Liver (tissue), 9 donors: ENCODE data around the gene CMTM6. TPM values are rescaled to one million over a fixed set of nuclear protein-coding genes. Genes with fewer than 3 reads are reported as not detected.

Source experiments
- DNase-seq: peaks from one replicate; pipeline ENCODE4 v3.0.0-alpha.2; 2017; ENCODE audit warnings: low spot score
- H3K27ac ChIP-seq, 2 donors: one replicate each; pipeline ENCODE4 v1.7.0; 2013; ENCODE audit warnings: inconsistent platforms in 2 of 2, low read length in 2 of 2, control low read depth in 1 of 2, low read depth in 1 of 2, mild to moderate bottlenecking in 1 of 2
- H3K27me3 ChIP-seq, 4 donors: one replicate each; pipeline versions ENCODE4 v1.6.1 to v1.7.0; 2013; ENCODE audit warnings: low read length in 3 of 4, inconsistent platforms in 1 of 4, mild to moderate bottlenecking in 1 of 4, moderate library complexity in 1 of 4; ENCODE audit not compliant: control insufficient read depth in 4 of 4, insufficient read depth in 4 of 4
- H3K36me3 ChIP-seq, 4 donors: one replicate each; pipeline versions ENCODE4 v1.6.1 to v1.7.0; 2013; ENCODE audit warnings: low read length in 3 of 4, mild to moderate bottlenecking in 3 of 4, low read depth in 1 of 4, moderate library complexity in 1 of 4; ENCODE audit not compliant: control insufficient read depth in 4 of 4, insufficient read depth in 3 of 4
- H3K4me1 ChIP-seq, 4 donors: one replicate each; pipeline versions ENCODE4 v1.6.1 to v1.7.0; 2013; ENCODE audit warnings: low read length in 3 of 4, mild to moderate bottlenecking in 3 of 4, moderate library complexity in 1 of 4; ENCODE audit not compliant: control insufficient read depth in 4 of 4, insufficient read depth in 4 of 4
- H3K4me3 ChIP-seq, 3 donors: one replicate each; pipeline versions ENCODE4 v1.6.1 to v1.7.0; 2013; ENCODE audit warnings: low read length in 3 of 3, control low read depth in 1 of 3, low read depth in 1 of 3, mild to moderate bottlenecking in 1 of 3
- H3K9ac ChIP-seq, 2 donors: one replicate each; pipeline ENCODE4 v1.7.0; 2013; ENCODE audit warnings: low read length in 2 of 2, mild to moderate bottlenecking in 2 of 2, moderate library complexity in 2 of 2, control low read depth in 1 of 2, low read depth in 1 of 2
- H3K9me3 ChIP-seq, 4 donors: one replicate each; pipeline versions ENCODE4 v1.6.1 to v1.7.0; 2013; ENCODE audit warnings: low read length in 3 of 4; ENCODE audit not compliant: control insufficient read depth in 4 of 4
- ATF3 ChIP-seq: IDR thresholded peaks from 2 replicates; pipeline ENCODE4 v1.6.1; 2016; ENCODE audit warnings: antibody characterized with exemption
- CTCF ChIP-seq: fragments of 150-350 bp; IDR thresholded peaks from 2 replicates; pipeline ENCODE4 v1.5.1; 2017; ENCODE audit warnings: improper control_type of control experiment, low read depth, low read length; ENCODE audit not compliant: missing input control
- EGR1 ChIP-seq, 2 donors: IDR thresholded peaks; 2 replicates each; pipeline ENCODE4 v1.6.1; 2016 to 2018; ENCODE audit warnings: antibody characterized with exemption in 2 of 2, low read depth in 2 of 2
- FOXA1 ChIP-seq: IDR thresholded peaks from 2 replicates; pipeline ENCODE4 v1.6.1; 2016; ENCODE audit warnings: antibody characterized with exemption
- FOXA2 ChIP-seq: IDR thresholded peaks from 2 replicates; pipeline ENCODE4 v1.6.1; 2016; ENCODE audit warnings: antibody characterized with exemption
- HNF4A ChIP-seq, 2 donors: conservative IDR thresholded peaks; 2 replicates each; pipeline ENCODE4 v1.6.1; 2016; ENCODE audit warnings: antibody characterized with exemption in 2 of 2, mild to moderate bottlenecking in 2 of 2
- HNF4G ChIP-seq: IDR thresholded peaks from 2 replicates; pipeline ENCODE4 v1.6.1; 2016; ENCODE audit warnings: antibody characterized with exemption
- JUND ChIP-seq, 2 donors: IDR thresholded peaks; 2 replicates each; pipeline ENCODE4 v1.6.1; 2016; ENCODE audit warnings: antibody characterized with exemption in 2 of 2
- MAX ChIP-seq: IDR thresholded peaks from 2 replicates; pipeline ENCODE4 v1.6.1; 2016; ENCODE audit warnings: antibody characterized with exemption
- NR2F2 ChIP-seq: IDR thresholded peaks from 2 replicates; pipeline ENCODE4 v1.6.1; 2016; ENCODE audit warnings: antibody characterized with exemption
- RAD21 ChIP-seq, 2 donors: IDR thresholded peaks; 2 replicates each; pipeline ENCODE4 v1.6.1; 2016; ENCODE audit warnings: antibody characterized with exemption in 2 of 2, mild to moderate bottlenecking in 2 of 2
- REST ChIP-seq: IDR thresholded peaks from 2 replicates; pipeline ENCODE4 v1.6.1; 2016; ENCODE audit warnings: antibody characterized with exemption, mild to moderate bottlenecking
- RXRA ChIP-seq, 2 donors: IDR thresholded peaks; 2 replicates each; pipeline ENCODE4 v1.6.1; 2017 to 2018; ENCODE audit warnings: antibody characterized with exemption in 2 of 2, mild to moderate bottlenecking in 1 of 2
- SP1 ChIP-seq: IDR thresholded peaks from 2 replicates; pipeline ENCODE4 v1.6.1; 2018; ENCODE audit warnings: antibody characterized with exemption, mild to moderate bottlenecking
- TAF1 ChIP-seq: conservative IDR thresholded peaks from 2 replicates; pipeline ENCODE4 v1.6.1; 2016; ENCODE audit warnings: antibody characterized with exemption, mild to moderate bottlenecking
- YY1 ChIP-seq: IDR thresholded peaks from 2 replicates; pipeline ENCODE4 v1.6.1; 2016; ENCODE audit warnings: antibody characterized with exemption, mild to moderate bottlenecking
- ZBTB33 ChIP-seq: IDR thresholded peaks from 2 replicates; pipeline ENCODE4 v1.6.1; 2016; ENCODE audit warnings: antibody characterized with exemption
- WGBS: extraction: QIAGEN DNeasy Blood & Tissue Kit; methylation state at CpG from one replicate; pipeline ENCODE4 v1.1.7; 2013; 5-methylcytosine and 5-hydroxymethylcytosine counted together
- polyA plus RNA-seq, 2 donors: library from polyadenylated mRNA; stranded (reverse) in 1 of 2; unstranded in 1 of 2; fragments of 200-250 nt in 1 of 2; fragments of >200 nt in 1 of 2; fragmentation: Nextera tagmentation in 1 of 2; extraction: Ambion mirVana in 1 of 2; gene quantifications; one replicate each; pipeline versions ENCODE4 v1.2.1 to v1.2.3, GENCODE V29; 2013 to 2015
- total RNA-seq, 2 donors: library from RNA; depleted of rRNA; stranded (reverse); fragments of >200 nt; gene quantifications; one replicate each; pipeline ENCODE4 v1.2.3, GENCODE V29; 2014
- donor health status: healthy.
- donor health status: healthy.
- donor health status: healthy.
- donor health status: healthy.
- donor health status: healthy.

CMTM6 gene
- total and polyA plus RNA-seq, 4 donors, result 45.7 to 77.9 (median 51.8) TPM

- H3K4me3 ChIP-seq, result no peak overlapping the region
- H3K27me3 ChIP-seq, result no peaks in the 10 kb centered on the region
- H3K36me3 ChIP-seq, result peaks cover 0 to 6% (median 0%) of the 10 kb centered on the region in 4 donors
- no peak for DNase-seq
- H3K9ac ChIP-seq, result no peak overlapping the region
- WGBS, result 62% methylated on average over 2 of the region's 2 CpGs
- no peak overlapping the region for H3K27ac ChIP-seq
- no peaks in the 10 kb centered on the region for H3K9me3 ChIP-seq
- peaks cover 8 to 50% (median 23%) of the 10 kb centered on the region in 4 donors for H3K4me1 ChIP-seq
- TF ChIP-seq EGR1 (IDR thresholded peaks at IDR 0.05; ENCODE audit: low read depth in 2 of 2) (no peak), YY1 (no peak), HNF4G (no peak), REST (no peak), FOXA2 (no peak)
Observed at GRCh38 chr3:32495609-32496008, 7.0 kb downstream of the CMTM6 start.

- peaks cover 8 to 50% (median 22%) of the 10 kb centered on the region in 4 donors for H3K4me1 ChIP-seq
- no peak for DNase-seq
- TF ChIP-seq FOXA2 (no peak), EGR1 (IDR thresholded peaks at IDR 0.05; ENCODE audit: low read depth in 2 of 2) (no peak), JUND (IDR thresholded peaks at IDR 0.05) (no peak), TAF1 (no peak), MAX (no peak), SP1 (no peak), CTCF (no peak), YY1 (no peak), NR2F2 (no peak), RAD21 (IDR thresholded peaks at IDR 0.05) (no peak), ATF3 (no peak), RXRA (IDR thresholded peaks at IDR 0.05) (no peak), HNF4A (conservative IDR thresholded peaks at IDR 0.05) (no peak), ZBTB33 (no peak), FOXA1 (no peak)
- H3K36me3 ChIP-seq, result peaks cover 0 to 6% (median 0%) of the 10 kb centered on the region in 4 donors
- no peak overlapping the region for H3K4me3 ChIP-seq
- H3K27me3 ChIP-seq, result no peaks in the 10 kb centered on the region
- H3K9ac ChIP-seq, result no peak overlapping the region
- no peak overlapping the region for H3K27ac ChIP-seq
- no peaks in the 10 kb centered on the region for H3K9me3 ChIP-seq
Observed at GRCh38 chr3:32495085-32495484, 7.6 kb downstream of the CMTM6 start.
